SH-SY5Y (cell line): Measurements from ENCODE around the gene ECEL1.

Experiments
- GATA2 ChIP-seq: IDR thresholded peaks from 2 replicates; pipeline ENCODE4 v1.6.1; 2011; ENCODE audit warnings: mild to moderate bottlenecking, low read depth, low read length
- GATA3 ChIP-seq: IDR thresholded peaks from 2 replicates; pipeline ENCODE4 v1.6.1; 2011; ENCODE audit warnings: low read depth, mild to moderate bottlenecking, low read length, moderate library complexity

GRCh38 chr2:232458661-232459418 lies 28.8 kb downstream of the ECEL1 start:
- TF ChIP-seq GATA3 (no peak), GATA2 (no peak)
